Glutamatergic neuron (in vitro differentiated cells): ENCODE measurements around the gene RHOJ. TPM values are rescaled to one million over a fixed set of nuclear protein-coding genes. Genes with fewer than 3 reads are reported as not detected.

Source experiments
- DNase-seq: peaks from one replicate; pipeline ENCODE4 v3.0.0; 2022
- H3K27ac Mint-ChIP-seq: one replicate; pipeline ENCODE4 v1.8.0; 2020; ENCODE audit warnings: mild to moderate bottlenecking, mixed read lengths, inconsistent platforms; ENCODE audit not compliant: unreplicated experiment
- H3K27me3 Mint-ChIP-seq: one replicate; pipeline ENCODE4 v1.8.0; 2020; ENCODE audit warnings: mild to moderate bottlenecking, moderate library complexity, mixed read lengths, inconsistent platforms; ENCODE audit not compliant: unreplicated experiment
- H3K36me3 Mint-ChIP-seq: one replicate; pipeline ENCODE4 v1.8.0; 2020; ENCODE audit warnings: mild to moderate bottlenecking, mixed read lengths, inconsistent platforms; ENCODE audit not compliant: unreplicated experiment
- H3K4me1 Mint-ChIP-seq: one replicate; pipeline ENCODE4 v1.8.0; 2020; ENCODE audit warnings: mild to moderate bottlenecking, low read depth, mixed read lengths, inconsistent platforms; ENCODE audit not compliant: unreplicated experiment
- H3K4me3 Mint-ChIP-seq: one replicate; pipeline ENCODE4 v1.8.0; 2020; ENCODE audit warnings: mild to moderate bottlenecking, mixed read lengths, inconsistent platforms; ENCODE audit not compliant: unreplicated experiment
- H3K9me3 Mint-ChIP-seq: one replicate; pipeline ENCODE4 v1.8.0; 2020; ENCODE audit warnings: mild to moderate bottlenecking, moderate library complexity, mixed read lengths, inconsistent platforms; ENCODE audit not compliant: unreplicated experiment
- total RNA-seq: library from RNA; stranded (reverse); fragmentation: NEBNext Ultra II Directional; extraction: Animal tissue kit (Norgen Biotek cat#: 25700); gene quantifications from one replicate; pipeline ENCODE4 v1.2.1, GENCODE V29; 2021; ENCODE audit not compliant: unreplicated experiment
- TF ChIP-seq, protein P1 (sequence below): fragments of 200-600 bp; sonication (generic); IDR thresholded peaks from one replicate; pipeline ENCODE4 v1.5.0; 2021; ENCODE audit not compliant: partially characterized antibody, unreplicated experiment

The RHOJ gene
- total RNA-seq, 1 donor from 2014 or later = not detected

DNA sequence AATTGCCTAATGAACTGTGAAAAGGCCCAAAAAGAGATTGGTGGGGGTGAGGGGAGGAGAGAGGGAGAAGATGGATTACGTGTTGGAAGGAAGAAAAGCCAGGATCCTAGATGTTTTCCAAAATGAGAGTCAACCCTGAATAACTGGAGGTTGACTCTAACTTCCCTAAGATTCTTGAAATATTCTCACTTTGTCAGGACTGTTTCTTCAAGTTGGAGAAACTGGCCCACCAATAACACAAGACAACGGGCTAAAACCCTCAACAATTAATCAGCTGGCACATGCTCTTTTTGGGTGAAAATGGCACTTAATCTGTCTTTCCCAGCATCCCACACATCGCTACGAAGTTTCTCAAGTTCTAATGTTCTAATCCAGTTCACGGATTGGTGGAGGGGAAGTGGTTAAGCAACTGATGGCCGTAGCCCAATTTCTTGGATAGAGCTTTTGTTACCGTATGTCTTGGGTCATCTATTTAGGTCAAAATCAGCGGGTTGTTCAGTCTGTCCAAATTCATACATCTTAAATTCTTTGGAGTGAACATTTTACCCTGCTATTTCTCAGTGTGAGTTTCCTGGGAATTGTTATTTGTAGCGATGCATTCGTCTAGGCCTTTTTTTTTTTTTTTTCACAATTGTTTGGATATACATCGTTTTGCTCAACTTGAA is 65.5 kb downstream of the RHOJ start:
- Mint-ChIP-seq H3K36me3 (no peaks in the 10 kb centered on the region), H3K4me3 (no peak overlapping the region), H3K9me3 (no peaks in the 10 kb centered on the region), H3K27ac (no peak overlapping the region), H3K4me1 (no peaks in the 10 kb centered on the region), H3K27me3 (no peaks in the 10 kb centered on the region)
- TF ChIP-seq, protein P1, sequence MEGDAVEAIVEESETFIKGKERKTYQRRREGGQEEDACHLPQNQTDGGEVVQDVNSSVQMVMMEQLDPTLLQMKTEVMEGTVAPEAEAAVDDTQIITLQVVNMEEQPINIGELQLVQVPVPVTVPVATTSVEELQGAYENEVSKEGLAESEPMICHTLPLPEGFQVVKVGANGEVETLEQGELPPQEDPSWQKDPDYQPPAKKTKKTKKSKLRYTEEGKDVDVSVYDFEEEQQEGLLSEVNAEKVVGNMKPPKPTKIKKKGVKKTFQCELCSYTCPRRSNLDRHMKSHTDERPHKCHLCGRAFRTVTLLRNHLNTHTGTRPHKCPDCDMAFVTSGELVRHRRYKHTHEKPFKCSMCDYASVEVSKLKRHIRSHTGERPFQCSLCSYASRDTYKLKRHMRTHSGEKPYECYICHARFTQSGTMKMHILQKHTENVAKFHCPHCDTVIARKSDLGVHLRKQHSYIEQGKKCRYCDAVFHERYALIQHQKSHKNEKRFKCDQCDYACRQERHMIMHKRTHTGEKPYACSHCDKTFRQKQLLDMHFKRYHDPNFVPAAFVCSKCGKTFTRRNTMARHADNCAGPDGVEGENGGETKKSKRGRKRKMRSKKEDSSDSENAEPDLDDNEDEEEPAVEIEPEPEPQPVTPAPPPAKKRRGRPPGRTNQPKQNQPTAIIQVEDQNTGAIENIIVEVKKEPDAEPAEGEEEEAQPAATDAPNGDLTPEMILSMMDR = no peak
- DNase-seq = no peak

DNA sequence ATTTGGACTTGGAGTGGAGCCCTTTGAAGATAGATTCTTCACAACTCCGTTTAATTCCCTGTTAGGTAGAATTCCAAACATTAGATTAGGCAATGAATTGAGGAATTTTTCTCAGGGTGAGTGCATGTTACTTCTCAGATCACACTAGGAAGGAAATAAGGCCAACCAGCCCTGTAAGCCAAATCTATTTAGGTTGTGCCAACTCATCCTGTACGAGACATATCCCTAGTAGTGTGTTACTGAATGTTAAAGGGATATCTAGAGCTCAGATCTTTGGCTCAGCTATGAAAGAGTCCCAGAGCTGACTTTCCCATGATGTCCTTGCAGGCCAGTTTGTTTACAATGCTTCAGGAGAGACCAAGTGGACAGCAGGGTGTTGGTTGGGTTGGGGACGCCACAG is 68.9 kb downstream of the RHOJ start:
- Mint-ChIP-seq H3K27ac (no peak overlapping the region), H3K4me1 (no peaks in the 10 kb centered on the region), H3K27me3 (no peaks in the 10 kb centered on the region), H3K9me3 (no peaks in the 10 kb centered on the region), H3K36me3 (no peaks in the 10 kb centered on the region), H3K4me3 (no peak overlapping the region)
- no peak for DNase-seq
- TF ChIP-seq, protein P1 = no peak

DNA sequence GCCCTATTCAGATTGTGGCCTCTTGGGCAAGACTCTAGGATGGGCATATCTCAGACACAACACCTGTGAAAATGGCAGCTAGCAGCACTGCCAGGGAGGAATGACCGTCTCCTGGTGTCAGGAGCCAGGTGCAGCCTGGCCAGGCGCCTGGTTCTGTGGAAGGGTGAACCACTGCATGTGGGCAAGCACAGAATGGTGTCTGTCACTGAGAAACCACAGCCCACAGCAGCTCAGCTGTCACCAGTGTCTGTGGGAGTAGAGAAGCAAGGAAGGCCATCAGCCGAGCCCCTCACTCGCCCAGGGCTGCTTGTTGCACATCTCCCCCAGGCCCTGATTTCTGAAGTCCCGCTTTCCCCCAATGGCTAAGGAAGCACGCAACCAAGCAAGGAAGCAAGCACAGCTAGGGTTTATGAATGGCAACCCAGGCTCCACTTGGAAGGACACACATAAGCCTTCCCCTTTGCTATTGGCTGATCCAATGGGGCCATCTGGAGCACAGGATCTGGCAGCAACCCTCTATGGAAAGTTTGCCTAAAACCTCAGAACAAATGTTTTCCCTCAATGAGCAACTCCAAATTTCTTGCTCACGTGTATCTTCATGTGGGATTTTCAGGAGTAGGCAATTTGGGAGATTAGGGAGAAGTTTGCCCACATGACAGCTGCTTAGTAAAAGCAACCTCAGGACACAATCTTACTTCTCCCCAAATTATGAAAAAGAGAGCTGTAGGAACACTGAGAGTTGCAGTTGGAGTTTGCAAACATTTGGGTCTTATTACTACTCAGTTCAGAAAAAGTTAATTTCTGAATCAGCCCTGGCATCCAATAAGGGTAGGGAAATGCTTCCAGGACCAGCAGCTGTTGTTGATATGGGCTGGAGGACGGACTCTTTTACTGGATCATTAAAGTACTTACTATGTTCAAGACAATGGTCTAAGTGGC is 69.7 kb downstream of the RHOJ start:
- no peak for DNase-seq
- H3K36me3 Mint-ChIP-seq = no peaks in the 10 kb centered on the region
- no peak overlapping the region for H3K27ac Mint-ChIP-seq
- H3K4me3 Mint-ChIP-seq = no peak overlapping the region
- no peaks in the 10 kb centered on the region for H3K4me1 Mint-ChIP-seq
- H3K9me3 Mint-ChIP-seq = no peaks in the 10 kb centered on the region
- TF ChIP-seq, protein P1 = no peak
- H3K27me3 Mint-ChIP-seq = no peaks in the 10 kb centered on the region

DNA sequence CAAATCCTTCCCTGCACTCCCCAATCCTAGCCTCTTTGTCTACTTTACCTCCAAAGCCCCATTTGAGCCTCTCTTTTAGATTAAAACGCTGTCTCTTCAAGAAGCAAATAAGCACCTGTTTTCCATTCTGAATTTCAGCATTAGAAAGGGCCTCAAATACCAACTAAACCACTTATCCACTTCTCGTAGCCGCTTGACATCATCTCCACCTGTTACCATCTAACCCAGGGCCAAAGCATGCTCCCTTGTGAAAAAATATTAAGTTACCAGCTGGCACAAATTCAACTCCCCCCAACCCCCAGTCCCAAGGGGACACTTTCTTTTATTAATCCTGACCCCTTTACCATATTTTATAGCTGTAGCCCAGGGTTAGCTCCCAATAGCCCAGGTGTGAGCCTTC is 71.4 kb downstream of the RHOJ start:
- no peaks in the 10 kb centered on the region for H3K36me3 Mint-ChIP-seq
- no peaks in the 10 kb centered on the region for H3K9me3 Mint-ChIP-seq
- H3K27ac Mint-ChIP-seq = no peak overlapping the region
- no peak overlapping the region for H3K4me3 Mint-ChIP-seq
- no peak for DNase-seq
- no peaks in the 10 kb centered on the region for H3K4me1 Mint-ChIP-seq
- no peaks in the 10 kb centered on the region for H3K27me3 Mint-ChIP-seq
- TF ChIP-seq, protein P1 = no peak

DNA sequence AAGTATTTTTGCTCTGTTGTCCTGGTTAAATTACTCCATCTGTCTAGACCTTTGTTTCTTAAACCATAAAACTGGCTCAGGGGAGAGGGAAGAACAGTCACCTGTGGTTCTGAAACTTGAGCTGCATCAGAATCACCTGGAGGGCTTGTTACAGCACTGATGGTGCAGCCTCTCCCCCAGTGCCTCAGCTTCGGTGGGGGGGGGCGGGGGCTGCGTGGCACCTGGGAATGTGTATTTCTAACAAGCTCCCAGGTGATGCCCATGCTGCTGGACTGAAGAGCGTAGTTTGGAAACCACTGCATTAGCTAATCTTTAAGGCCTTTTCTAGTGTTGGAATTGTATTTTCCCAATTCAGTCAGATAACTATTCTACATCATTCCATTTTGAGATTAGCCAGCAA is 71.8 kb downstream of the RHOJ start:
- no peaks in the 10 kb centered on the region for H3K4me1 Mint-ChIP-seq
- H3K4me3 Mint-ChIP-seq = no peak overlapping the region
- H3K9me3 Mint-ChIP-seq = no peaks in the 10 kb centered on the region
- TF ChIP-seq, protein P1 = no peak
- H3K27ac Mint-ChIP-seq = no peak overlapping the region
- DNase-seq = no peak
- no peaks in the 10 kb centered on the region for H3K27me3 Mint-ChIP-seq
- H3K36me3 Mint-ChIP-seq = no peaks in the 10 kb centered on the region
